ENCODE results near the gene PBX2. TPM values are rescaled to one million over a fixed set of nuclear protein-coding genes. Genes with fewer than 3 reads are reported as not detected.

Gene PBX2
- total and polyA plus RNA-seq, 2 experiments from 2014 or later: 7.2 to 111 TPM

GRCh38 chr6:32154514-32155161 lies 35.4 kb downstream of the PBX2 start:
- Histone ChIP-seq H3K36me3 (ENCODE audit: insufficient read depth) (peaks cover 12% of the 10 kb centered on the region), H3K9me2 (ENCODE audit: insufficient read depth) (no peaks in the 10 kb centered on the region), H3K27ac (ENCODE audit: low read depth) (0 out of 2 replicates have a peak overlapping the region, but pooled peaks have one; percentile 79), H3K4me3 (peak overlapping the region; percentile 100), H2AFZ (peak overlapping the region; percentile 100), H4K20me1 (replicated peaks; ENCODE audit: insufficient read depth) (0 out of 2 replicates have a peak, but pooled peaks cover 8% of the 10 kb centered on the region), H3F3A (replicated peaks; ENCODE audit: low read depth) (peaks cover 9% of the 10 kb centered on the region), H3K4me1 (ENCODE audit: insufficient read depth) (peaks cover 25% of the 10 kb centered on the region), H3K27me3 (ENCODE audit: insufficient read depth) (peaks cover 36% of the 10 kb centered on the region), H3K79me2 (replicated peaks; ENCODE audit: insufficient read depth) (no peaks in the 10 kb centered on the region), H3K4me2 (peak overlapping the region; percentile 100)
- peak overlapping the region; percentile 96 for H3K27ac Mint-ChIP-seq
- H3K9me3 Mint-ChIP-seq: no peaks in the 10 kb centered on the region; the same call in 1 of the 3 replicates
- peaks cover 38% of the 10 kb centered on the region for H3K27me3 Mint-ChIP-seq (ENCODE audit: insufficient read depth, low read depth, poor library complexity)
- ATAC-seq: peak; percentile 55
- H3K4me1 Mint-ChIP-seq: peaks cover 39% of the 10 kb centered on the region
- DNase-seq (ENCODE audit: low spot score): peak; percentile 91
- peaks cover 33% of the 10 kb centered on the region for H3K36me3 Mint-ChIP-seq (ENCODE audit: low read depth)
- TF ChIP-seq, protein P1, sequence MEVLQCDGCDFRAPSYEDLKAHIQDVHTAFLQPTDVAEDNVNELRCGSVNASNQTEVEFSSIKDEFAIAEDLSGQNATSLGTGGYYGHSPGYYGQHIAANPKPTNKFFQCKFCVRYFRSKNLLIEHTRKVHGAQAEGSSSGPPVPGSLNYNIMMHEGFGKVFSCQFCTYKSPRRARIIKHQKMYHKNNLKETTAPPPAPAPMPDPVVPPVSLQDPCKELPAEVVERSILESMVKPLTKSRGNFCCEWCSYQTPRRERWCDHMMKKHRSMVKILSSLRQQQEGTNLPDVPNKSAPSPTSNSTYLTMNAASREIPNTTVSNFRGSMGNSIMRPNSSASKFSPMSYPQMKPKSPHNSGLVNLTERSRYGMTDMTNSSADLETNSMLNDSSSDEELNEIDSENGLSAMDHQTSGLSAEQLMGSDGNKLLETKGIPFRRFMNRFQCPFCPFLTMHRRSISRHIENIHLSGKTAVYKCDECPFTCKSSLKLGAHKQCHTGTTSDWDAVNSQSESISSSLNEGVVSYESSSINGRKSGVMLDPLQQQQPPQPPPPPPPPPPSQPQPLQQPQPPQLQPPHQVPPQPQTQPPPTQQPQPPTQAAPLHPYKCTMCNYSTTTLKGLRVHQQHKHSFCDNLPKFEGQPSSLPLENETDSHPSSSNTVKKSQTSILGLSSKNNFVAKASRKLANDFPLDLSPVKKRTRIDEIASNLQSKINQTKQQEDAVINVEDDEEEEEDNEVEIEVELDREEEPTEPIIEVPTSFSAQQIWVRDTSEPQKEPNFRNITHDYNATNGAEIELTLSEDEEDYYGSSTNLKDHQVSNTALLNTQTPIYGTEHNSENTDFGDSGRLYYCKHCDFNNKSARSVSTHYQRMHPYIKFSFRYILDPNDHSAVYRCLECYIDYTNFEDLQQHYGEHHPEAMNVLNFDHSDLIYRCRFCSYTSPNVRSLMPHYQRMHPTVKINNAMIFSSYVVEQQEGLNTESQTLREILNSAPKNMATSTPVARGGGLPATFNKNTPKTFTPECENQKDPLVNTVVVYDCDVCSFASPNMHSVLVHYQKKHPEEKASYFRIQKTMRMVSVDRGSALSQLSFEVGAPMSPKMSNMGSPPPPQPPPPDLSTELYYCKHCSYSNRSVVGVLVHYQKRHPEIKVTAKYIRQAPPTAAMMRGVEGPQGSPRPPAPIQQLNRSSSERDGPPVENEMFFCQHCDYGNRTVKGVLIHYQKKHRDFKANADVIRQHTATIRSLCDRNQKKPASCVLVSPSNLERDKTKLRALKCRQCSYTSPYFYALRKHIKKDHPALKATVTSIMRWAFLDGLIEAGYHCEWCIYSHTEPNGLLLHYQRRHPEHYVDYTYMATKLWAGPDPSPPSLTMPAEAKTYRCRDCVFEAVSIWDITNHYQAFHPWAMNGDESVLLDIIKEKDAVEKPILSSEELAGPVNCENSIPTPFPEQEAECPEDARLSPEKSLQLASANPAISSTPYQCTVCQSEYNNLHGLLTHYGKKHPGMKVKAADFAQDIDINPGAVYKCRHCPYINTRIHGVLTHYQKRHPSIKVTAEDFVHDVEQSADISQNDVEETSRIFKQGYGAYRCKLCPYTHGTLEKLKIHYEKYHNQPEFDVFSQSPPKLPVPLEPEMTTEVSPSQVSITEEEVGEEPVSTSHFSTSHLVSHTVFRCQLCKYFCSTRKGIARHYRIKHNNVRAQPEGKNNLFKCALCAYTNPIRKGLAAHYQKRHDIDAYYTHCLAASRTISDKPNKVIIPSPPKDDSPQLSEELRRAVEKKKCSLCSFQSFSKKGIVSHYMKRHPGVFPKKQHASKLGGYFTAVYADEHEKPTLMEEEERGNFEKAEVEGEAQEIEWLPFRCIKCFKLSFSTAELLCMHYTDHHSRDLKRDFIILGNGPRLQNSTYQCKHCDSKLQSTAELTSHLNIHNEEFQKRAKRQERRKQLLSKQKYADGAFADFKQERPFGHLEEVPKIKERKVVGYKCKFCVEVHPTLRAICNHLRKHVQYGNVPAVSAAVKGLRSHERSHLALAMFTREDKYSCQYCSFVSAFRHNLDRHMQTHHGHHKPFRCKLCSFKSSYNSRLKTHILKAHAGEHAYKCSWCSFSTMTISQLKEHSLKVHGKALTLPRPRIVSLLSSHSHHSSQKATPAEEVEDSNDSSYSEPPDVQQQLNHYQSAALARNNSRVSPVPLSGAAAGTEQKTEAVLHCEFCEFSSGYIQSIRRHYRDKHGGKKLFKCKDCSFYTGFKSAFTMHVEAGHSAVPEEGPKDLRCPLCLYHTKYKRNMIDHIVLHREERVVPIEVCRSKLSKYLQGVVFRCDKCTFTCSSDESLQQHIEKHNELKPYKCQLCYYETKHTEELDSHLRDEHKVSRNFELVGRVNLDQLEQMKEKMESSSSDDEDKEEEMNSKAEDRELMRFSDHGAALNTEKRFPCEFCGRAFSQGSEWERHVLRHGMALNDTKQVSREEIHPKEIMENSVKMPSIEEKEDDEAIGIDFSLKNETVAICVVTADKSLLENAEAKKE (CRISPR knock-in tag; IDR thresholded peaks at IDR 0.05): no peak
- peak; percentile 58 to 84 for TF ChIP-seq CTCF (conservative IDR thresholded peaks at IDR 0.05; ENCODE audit: low read depth in 2 of 2)
- peak overlapping the region; percentile 94 for H3K4me3 Mint-ChIP-seq
